HG02981 (cell line): ENCODE measurements around the gene RNF112.

ENCODE experiments used
- ATAC-seq: cut with Tn5 transposase; IDR thresholded peaks from one replicate; pipeline ENCODE4 v1.9.1; 2021; ENCODE audit warnings: mild to moderate bottlenecking, moderate library complexity; ENCODE audit not compliant: unreplicated experiment

The RNF112 gene

DNA sequence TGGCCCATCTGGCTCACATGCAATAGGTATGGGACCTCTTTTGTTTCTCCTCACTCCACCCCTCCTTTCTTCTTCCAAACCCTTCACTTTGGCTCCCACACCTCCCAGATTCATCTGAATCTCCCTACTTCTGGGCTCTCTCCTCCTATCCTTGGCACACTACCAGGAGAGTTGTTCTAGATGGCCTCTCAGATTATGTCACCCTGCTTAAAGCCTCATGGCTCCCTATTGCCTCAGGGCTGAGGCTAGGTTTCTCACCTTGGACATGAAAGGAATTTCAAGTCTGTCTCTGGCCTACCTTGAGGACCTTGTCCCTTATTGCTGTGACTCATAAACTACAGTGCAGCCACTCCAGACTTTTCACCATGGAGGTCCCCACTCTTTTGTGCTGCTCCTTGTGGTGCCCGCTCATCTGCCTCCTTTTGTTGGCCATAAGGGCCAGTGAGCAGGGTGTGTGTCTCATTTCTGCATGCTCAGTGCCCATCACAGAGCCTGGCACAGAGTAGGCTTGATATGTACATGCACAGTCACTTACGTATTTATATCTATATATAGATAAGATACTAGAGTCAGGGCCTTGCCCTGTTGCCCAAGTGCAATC lies 23.0 kb upstream of the RNF112 start:
- no peak for ATAC-seq

DNA sequence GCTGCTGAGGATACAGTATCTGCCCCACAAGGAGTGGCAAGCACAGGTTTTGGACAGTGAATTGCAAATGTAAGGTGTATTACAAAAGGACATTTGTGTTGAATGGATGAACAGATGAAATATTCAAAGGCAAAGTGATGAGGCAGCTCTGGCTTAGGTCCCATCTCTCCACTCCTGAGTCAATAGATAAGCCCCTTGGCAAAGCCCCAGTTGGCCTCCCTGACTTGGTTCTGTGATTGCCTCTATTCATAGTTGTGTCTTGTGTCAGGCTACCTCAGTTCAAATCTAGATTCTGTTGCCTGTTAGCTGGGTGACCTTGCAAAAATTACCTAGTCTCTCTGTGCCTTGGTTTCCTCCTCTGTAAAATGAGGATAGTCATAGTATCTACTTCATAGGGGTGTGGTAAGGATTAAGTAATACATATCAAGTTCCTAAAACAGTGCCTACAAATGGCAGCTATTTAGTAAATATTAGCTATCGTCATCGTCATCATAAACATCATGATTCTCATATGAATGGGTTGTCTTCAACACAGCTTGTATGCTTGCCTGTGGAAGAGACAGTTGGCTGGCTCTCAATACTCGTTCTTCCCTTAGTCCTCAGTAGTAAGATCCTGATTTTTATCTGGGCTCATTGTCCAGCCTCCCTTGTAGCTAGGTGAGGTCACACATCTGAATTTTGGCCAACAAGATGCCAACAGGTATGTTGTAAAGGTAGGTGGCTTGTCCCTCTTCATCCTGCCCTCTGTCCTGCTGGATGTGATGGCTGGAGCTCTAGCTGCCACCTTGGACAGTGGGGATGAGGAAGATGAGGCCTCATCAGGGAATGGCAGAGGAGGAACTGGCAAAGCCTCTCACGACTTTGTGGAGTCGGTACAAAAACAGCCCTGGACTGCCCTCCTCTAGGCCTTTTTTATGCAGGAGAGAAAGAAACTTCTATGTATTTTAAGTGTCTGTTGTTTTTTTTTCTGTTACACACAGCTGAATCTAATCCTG lies 21.9 kb upstream of the RNF112 start:
- no peak for ATAC-seq

DNA sequence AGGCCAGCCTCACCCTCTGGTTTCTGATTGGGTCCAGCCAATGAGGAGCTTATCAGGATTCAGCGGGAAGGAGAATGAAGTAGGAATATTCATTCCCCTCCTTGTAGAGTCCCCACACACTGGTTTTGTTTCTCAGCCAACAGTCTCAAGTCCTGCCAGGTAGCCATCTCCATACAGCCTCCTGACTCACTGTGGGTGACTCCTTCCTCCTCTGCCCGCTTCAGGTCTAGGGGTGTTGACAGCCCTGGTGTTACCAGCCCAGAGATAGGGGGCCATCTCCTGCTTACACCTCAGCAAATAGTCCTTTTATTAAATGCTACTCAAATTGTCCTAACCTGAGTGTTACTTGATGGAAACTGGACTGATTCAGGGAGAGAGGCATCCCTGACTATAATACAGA lies 20.1 kb upstream of the RNF112 start:
- ATAC-seq, result no peak

DNA sequence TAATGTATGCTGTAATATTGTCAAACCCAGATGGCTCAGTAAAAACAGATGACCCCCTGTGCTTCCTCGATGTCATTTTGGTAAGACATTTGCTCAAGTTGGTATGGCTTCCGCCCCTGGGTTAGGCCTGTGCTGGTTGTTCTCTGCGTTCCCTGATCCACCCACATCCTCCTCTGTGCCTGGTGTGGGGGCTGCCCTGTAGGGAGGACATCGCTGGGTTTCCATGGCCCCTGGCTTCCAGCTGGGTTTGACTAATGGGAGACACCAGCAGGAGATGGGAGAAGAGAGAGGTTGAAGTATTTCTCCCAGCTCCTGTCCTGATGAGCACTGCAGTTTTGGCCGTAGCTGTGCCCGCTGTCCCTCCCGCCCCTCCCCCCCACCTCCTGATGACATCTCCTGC lies 19.6 kb upstream of the RNF112 start:
- no peak for ATAC-seq

DNA sequence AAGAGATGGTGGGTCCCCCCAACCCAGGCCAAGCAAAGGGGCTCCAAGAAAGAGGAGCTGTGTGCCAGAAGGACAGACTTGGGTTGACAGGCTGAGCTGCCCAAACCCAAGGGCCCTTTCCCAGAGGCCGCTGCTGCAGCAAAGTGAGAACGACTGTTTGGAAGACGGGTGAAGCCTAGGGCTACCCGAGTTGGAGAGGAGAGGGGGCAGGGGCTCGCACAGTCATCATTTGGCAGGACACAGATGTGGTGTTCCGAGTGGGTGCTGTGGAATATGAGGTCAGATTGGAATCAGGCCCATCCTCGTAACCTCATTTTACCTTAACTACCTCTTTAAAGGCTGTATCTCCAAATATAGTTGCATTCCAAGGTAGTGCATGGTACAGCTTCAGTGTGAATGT lies 18.7 kb upstream of the RNF112 start:
- no peak for ATAC-seq

DNA sequence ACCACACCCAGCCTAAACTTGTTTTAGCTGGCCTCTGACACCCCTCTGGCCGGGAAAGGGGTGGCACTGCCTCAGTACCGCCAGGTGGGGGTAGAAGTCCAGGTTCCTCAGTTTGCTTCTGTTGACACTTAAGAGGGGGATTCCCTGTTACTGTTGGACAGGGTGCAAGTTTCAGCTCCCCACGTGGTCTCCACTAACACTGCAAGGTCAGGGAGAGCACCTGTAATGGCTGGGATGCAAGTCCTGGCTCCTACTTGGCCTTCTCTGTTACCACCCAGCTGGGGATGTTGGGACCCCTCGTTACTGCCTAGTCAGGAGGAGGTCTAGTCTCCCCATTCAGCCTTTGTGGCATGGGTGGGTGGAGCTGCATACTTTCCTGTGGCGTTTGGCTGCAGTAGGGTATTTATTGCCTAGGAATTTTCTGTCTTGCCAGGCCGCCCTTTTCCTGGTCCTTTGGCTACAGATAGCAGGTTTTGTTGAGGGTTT lies 13.4 kb upstream of the RNF112 start:
- ATAC-seq, result no peak

DNA sequence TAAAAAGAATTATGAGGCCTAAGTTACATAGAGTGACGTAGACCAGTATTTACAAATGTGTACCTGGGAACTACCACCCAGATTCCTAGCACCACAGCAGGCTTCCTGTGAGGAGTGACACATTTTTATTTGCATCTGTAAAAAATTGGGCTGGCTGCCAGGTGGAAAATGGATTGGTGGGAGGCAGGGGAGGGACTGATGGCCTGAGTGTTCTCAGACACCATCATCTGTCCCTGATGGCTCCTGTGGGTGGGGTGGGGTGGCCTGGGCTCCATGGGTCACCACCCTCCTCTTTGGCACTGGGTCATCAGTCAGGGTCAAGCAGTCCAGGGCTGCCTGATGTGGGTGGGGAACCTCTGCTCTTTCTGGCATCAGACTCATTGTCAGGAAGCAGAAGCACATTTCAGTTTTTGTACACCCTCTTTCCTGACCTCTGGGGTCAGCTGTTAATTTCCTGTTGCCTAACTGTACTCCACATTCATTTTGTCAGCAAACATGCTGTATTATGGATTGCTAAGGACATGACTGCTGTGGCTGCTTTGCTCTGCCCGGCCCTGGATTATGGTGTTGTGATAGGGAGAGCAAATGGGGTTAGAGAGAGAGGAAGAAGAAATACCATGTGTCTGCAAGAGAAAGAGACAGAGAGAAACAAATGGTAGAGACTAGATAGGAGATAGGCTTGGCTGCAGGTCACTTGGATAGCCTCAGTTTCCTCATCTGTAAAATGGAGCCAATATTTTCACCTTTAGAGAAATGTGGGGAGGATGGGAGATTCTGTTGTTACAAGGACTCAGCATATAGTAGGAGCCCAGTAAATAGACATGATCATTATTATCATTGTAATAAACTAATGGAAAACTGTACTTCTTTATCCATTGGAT lies 12.5 kb upstream of the RNF112 start:
- ATAC-seq, result no peak

DNA sequence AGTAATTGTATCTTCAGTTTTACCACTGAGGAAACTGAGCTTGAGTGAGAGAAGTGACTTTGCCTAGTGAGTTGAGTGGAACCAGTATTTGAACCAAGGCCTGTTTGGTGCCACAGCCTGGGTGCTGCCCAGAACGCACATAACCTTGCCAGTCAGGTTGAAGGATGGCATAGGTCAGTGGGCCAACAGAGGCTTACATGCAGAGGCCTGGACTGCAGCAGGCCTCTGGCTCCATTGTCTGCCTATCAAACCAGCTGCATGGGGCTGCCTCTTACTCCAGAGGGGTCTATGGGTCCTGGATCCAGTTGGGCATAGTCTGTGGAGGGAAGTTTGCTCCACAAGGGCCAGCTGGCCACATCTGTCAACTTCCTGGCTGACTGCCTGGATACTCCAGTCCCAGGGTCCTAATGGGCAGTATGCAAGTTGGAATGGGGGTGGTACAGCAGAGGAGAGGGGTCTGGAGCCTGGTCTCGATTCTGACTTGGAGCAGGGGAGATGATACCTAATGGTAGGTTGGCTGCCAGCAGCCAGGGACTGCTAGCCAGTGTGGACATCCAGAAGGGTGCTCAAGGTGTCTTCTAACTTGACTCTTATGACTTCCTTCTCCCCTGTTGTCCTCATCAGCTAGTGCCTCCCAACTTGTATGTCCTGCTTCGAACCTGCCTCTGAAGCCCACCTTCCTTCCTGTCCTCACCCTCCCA lies 11.1 kb upstream of the RNF112 start:
- no peak for ATAC-seq

DNA sequence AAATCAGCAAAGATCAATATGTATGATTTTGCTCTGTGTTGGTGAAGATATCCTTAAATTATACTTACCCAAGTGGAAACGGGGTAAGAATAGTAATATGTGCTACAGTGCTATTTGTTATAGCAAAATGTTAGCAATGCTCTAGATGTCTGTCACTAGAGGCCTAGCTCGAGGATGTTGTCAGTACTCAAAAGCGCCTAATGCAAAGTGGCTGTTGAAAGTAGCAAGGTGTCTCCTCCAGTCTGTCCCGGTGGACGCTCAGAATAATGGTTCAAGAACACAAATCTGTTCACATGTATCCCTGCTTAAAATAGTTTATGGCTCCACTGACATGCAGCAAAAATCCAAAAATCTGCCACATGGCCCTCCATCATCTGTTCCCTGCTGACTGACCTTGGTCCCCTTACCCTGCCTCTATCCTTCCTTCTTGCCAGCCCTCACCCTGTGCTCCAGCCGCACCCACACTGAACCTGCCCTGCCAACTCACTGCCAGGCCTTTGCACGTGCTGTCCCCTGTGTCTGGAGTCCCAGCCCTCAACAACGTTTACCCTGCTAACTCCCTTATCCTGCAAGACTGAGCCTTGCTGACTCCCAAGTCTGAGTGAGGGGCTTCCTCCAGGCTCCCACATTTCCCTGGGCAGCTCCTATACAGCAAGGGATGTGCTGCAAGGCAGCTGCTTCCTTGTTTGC lies 9.6 kb upstream of the RNF112 start:
- no peak for ATAC-seq

DNA sequence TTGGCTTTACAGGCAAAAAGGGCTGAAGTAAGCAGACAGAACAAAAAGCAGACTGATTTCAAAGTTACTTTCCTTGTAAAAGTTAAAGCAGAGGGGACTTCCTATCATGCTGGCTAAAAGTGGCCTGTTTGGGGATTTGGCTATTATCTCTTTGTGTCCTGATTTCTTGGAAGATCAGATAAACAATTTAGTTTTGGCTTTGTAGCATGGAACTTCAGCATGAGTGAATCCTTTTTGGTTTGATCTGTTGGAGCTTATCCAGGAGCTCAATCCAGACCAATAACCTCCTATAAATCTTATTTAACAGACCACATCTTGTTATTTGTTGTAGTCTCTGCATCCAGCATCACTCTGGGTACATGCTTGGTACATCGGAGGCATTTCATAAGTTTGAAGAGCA lies 8.9 kb upstream of the RNF112 start:
- no peak for ATAC-seq

DNA sequence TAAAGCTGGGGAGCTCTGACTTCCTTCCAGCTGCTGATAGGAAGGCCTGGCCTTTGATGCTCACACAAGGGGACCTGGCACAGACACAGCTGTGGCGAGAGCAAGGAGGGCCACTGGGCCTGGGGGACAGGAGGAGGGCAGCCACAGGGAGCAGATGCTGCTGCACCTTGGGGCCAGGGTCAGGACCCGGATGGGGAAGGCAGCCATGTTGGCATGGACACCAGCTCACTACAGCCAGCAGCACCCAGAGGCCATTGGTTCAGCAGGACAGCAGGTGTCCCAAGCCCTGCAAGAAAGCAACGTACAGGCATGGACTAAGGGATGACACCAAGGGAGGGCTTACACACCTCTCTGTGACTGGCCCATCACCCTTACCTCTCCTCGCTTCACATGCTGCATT lies 8.0 kb upstream of the RNF112 start:
- no peak for ATAC-seq

DNA sequence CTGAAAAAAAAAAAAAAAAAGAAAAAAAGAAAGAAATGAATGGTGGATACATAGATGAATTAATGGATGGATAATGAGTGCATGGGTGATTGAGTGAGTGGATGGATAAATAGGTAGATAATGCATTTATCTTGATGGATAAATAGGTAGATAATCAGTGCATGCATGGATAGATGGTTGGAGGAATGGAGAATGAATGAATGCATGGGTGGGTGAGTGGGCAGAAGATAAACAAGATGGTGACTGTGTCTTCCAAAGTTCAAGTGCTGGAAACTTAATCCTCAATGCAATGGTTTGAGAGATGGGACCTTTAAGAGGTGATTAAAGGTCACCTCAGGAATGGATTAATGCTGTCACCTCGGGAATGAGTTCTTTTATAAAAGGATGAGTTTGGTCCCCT lies 6.8 kb upstream of the RNF112 start:
- ATAC-seq, result no peak

DNA sequence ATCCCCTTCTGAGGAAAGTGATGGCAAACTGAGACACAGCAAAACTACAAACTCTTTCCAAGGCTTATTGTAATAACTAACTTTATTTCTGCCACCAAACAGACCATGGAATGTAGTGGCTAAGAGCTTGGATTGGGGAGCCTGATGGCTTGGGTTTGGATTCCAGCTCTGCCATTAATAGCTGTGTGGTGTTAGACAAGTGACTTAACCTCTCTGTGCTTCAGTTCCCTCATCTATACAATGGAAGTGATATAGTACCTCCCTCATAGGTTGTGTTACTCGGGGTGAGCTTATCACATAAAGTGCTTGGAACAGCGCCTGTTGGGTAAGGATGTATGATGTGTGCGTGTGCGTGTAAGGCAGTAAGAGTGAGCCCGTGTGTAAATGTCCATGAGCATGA lies 5.9 kb upstream of the RNF112 start:
- ATAC-seq, result no peak

DNA sequence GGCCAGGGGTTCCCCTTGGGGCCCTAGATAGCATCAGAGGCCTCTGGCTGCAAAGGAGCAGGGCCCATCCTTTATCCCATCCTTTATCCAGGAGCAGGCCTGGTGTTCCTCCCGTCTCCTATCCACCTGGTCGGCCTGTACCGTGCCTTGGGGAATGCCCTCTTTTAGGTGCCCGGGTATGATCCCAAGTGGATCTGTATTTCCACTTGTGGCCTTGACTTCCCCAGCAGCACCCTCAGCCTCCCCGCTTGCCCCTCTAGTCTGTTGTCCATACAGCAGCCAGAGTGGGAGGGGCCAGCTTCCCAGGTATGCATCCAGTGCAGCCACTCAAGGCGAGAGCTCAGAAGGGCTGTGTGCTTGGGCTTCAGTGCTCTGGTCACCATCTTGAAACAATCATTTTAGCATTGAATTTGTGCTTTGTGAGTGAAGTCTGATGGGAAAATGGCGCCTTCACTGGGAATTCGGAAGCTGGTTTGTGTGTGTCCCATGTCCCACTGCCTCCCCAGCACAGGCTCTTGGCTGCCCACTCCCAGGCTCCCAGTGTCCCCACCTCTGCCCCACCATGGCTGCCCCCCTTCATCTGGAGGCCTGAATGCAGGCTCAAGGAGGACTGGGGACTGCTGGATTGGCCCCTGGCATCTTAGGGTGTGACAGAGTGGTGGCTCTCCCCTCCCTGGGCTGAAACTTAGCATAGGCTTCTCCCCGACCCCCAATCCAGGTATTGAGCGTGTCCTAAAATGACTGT lies 3.3 kb upstream of the RNF112 start:
- no peak for ATAC-seq

DNA sequence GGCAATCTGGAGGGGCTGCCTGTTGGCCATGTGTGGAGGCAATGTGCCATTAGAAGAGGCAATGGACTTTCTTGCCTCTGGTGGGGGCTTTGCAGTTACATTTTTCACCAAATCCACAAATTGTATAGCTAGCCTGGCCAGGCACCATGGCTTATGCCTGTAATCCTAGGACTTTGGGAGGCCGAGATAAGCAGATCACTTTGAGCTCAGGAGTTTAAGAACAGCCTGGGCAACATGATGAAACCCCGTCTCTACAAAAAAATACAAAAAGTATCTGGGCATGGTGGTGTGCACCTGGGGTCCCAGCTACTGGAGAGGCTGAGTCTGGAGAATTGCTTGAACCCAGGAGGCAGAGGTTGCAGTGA lies 2.7 kb upstream of the RNF112 start:
- no peak for ATAC-seq

DNA sequence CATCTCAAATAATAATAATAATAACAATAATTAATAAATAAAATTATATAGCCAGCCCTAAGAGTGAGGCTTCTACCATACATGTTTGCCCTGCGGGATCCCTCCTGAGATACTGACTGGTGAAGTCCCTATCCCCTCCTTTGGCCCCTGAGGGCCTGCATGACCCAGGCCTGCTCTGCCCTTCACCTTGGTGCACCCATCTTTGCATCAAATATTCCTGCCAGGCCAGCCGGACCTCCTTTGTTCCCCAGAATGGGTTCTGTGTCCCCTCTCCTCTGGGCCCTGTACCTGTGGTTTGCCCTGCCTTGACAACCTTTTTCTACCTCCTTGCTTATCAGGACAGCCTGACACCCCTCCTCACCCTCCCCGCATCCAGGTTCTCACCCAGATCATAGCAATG lies 2.0 kb upstream of the RNF112 start:
- ATAC-seq, result no peak

DNA sequence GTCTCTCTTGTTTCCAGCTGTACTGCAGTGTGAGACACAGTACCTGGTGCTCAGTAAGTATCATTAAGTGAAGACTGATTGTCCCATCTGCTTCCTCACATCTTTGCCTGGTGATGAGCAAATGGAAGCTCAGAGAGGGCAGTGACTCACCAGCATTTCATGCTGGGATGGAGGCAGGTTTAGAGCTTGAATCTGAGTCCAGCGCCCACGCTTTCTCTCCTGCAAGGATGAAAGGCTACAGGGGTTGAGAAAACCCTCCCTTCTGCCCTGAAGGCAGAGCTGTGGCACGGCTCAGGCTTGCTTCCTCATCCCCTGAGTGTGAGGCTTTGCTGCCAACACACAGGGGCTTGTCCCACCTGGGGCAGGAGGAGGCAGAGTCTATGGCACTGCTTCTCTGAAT lies 1.5 kb upstream of the RNF112 start:
- ATAC-seq, result no peak

DNA sequence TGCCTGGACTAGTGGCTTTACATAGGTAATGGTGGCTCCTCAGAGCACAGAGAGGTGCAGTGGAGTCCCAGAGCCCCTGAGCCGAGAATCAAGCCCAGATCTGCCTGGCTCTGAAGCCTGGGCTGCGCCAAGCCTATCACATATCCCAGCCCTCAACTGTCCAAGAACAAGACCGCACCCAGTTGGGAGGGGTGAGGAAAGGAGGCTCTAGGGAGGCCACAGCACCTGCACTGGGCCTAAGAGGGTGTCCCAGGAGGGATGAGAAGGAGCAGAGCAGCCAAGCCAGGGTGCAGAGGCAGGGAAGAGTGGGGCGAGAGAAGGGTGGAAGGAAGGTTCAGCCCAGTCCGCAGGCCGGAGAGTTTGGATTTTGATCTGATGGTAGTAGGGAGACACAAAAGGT lies 941 bp upstream of the RNF112 start:
- no peak for ATAC-seq

DNA sequence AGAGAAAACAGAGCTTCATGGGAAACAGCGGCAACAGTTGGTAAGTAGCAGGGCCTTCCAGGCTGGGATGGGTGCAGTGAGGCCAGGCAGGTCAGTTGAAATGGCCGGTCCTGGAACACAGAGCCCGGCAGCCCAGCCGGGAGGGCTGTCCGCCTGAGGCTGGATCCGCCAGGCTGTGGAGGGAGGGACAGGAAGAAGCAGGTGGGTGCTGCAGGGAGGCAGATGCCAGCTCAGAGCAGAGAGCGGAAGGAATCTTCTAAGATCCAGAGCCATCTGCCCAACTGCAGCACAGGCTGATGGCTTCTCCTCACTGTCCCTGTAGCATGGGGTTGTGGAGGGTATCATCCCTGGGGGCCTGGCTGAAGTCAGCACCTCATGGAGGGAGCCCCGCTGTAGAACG lies 599 bp downstream of the RNF112 start:
- ATAC-seq, result no peak

DNA sequence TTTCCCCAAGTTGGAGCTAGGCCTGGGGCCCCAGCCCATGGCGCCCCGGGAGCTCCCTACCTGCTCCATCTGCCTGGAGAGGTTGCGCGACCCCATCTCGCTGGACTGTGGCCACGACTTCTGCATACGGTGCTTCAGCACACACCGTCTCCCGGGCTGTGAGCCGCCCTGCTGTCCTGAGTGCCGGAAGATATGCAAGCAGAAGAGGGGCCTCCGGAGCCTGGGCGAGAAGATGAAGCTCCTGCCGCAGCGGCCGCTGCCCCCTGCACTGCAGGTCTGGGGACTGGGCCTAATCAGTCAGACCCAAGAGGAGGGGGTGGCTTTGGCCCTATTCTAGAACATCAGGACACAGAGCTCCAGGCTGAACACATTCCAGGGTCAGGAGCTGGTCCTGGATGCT lies 1.5 kb downstream of the RNF112 start:
- no peak for ATAC-seq
